Neuronal stem cell (in vitro differentiated cells): Measurements from ENCODE around the gene DRAP1.
A peak's percentile ranks its signal among the peaks of the same experiment; 100 is the strongest.

ENCODE experiments used
- DNase-seq: peaks from one replicate; pipeline ENCODE4 v3.0.0-alpha.2; 2013; ENCODE audit warnings: low spot score
- H2AFZ ChIP-seq: one replicate; pipeline ENCODE4 v1.6.1; 2013; ENCODE audit warnings: mild to moderate bottlenecking, low read length, inconsistent platforms
- H2AK5ac ChIP-seq: 2 replicates; pipeline ENCODE4 v1.6.1; 2013; ENCODE audit warnings: low read depth, mild to moderate bottlenecking, inconsistent platforms, low read length, moderate library complexity, mixed read lengths
- H2BK120ac ChIP-seq: 2 replicates; pipeline ENCODE4 v1.6.1; 2013; ENCODE audit warnings: low read depth, mild to moderate bottlenecking, inconsistent platforms, low read length, moderate library complexity, mixed read lengths
- H2BK12ac ChIP-seq: one replicate; pipeline ENCODE4 v1.6.1; 2013; ENCODE audit warnings: low read length, inconsistent platforms
- H2BK15ac ChIP-seq: 2 replicates; pipeline ENCODE4 v1.6.1; 2013; ENCODE audit warnings: mild to moderate bottlenecking, low read length, inconsistent platforms, mixed read lengths
- H2BK5ac ChIP-seq: one replicate; pipeline ENCODE4 v1.6.1; 2013; ENCODE audit warnings: inconsistent platforms, mild to moderate bottlenecking, low read length, moderate library complexity
- H3K14ac ChIP-seq: one replicate; pipeline ENCODE4 v1.6.1; 2013; ENCODE audit warnings: low read length, inconsistent platforms
- H3K18ac ChIP-seq: 2 replicates; pipeline ENCODE4 v1.6.1; 2013; ENCODE audit warnings: low read length, inconsistent platforms
- H3K23ac ChIP-seq: 2 replicates; pipeline ENCODE4 v1.6.1; 2013; ENCODE audit warnings: low read depth, mild to moderate bottlenecking, mixed read lengths, low read length, inconsistent platforms; ENCODE audit not compliant: poor library complexity
- H3K27ac ChIP-seq: replicated peaks from 3 replicates; pipeline ENCODE4 v1.5.1; 2013; ENCODE audit warnings: low read length, inconsistent platforms
- H3K27me3 ChIP-seq, 3 experiments: 2 replicates each; pipeline ENCODE4 v1.6.1; 2013; ENCODE audit warnings: low read length in 3 of 3, mild to moderate bottlenecking in 2 of 3, inconsistent platforms in 1 of 3, low read depth in 1 of 3, mixed read lengths in 1 of 3, moderate library complexity in 1 of 3; ENCODE audit not compliant: control insufficient read depth in 3 of 3, insufficient read depth in 3 of 3
- H3K36me3 ChIP-seq, 2 donors: replicated peaks in 1 of 2; 2 replicates each; pipeline ENCODE4 v1.6.1; 2013; ENCODE audit warnings: low read length in 2 of 2; ENCODE audit not compliant: control insufficient read depth in 2 of 2, insufficient read depth in 2 of 2
- H3K4ac ChIP-seq: 2 replicates; pipeline ENCODE4 v1.6.1; 2013; ENCODE audit warnings: inconsistent platforms, mild to moderate bottlenecking, low read length, moderate library complexity
- H3K4me1 ChIP-seq, 2 donors: 1 replicate in 1 of 2; 2 replicates in 1 of 2; pipeline ENCODE4 v1.6.1; 2013; ENCODE audit warnings: low read length in 2 of 2, low read depth in 1 of 2; ENCODE audit not compliant: control insufficient read depth in 2 of 2, insufficient read depth in 1 of 2
- H3K4me2 ChIP-seq: one replicate; pipeline ENCODE4 v1.6.1; 2013; ENCODE audit warnings: mild to moderate bottlenecking, low read length, inconsistent platforms; ENCODE audit not compliant: insufficient read depth, poor library complexity, severe bottlenecking
- H3K4me3 ChIP-seq, 2 donors: 2 replicates each; pipeline ENCODE4 v1.5.1; 2013; ENCODE audit warnings: low read length in 2 of 2, mild to moderate bottlenecking in 2 of 2, inconsistent platforms in 1 of 2, moderate library complexity in 1 of 2
- H3K79me1 ChIP-seq: one replicate; pipeline ENCODE4 v1.6.1; 2013; ENCODE audit warnings: low read depth, mild to moderate bottlenecking, inconsistent platforms, low read length, moderate library complexity
- H3K9ac ChIP-seq: one replicate; pipeline ENCODE4 v1.6.1; 2013; ENCODE audit warnings: mild to moderate bottlenecking, low read depth, low read length, inconsistent platforms; ENCODE audit not compliant: poor library complexity
- H3K9me3 ChIP-seq, 2 donors: replicated peaks in 1 of 2; 2 replicates each; pipeline versions ENCODE3 to v1.6.1; 2013; ENCODE audit warnings: low read length in 2 of 2, mild to moderate bottlenecking in 2 of 2, inconsistent platforms in 1 of 2, low read depth in 1 of 2, mixed read lengths in 1 of 2, moderate library complexity in 1 of 2; ENCODE audit not compliant: control insufficient read depth in 2 of 2, insufficient read depth in 1 of 2
- H4K8ac ChIP-seq: one replicate; pipeline ENCODE4 v1.6.1; 2013; ENCODE audit warnings: low read depth, mild to moderate bottlenecking, inconsistent platforms, low read length, moderate library complexity
- H4K91ac ChIP-seq: one replicate; pipeline ENCODE4 v1.6.1; 2013; ENCODE audit warnings: low read length, low read depth, mild to moderate bottlenecking, inconsistent platforms; ENCODE audit not compliant: poor library complexity
- WGBS, 2 donors: extraction: QIAGEN DNeasy Blood & Tissue Kit; methylation state at CpG; one replicate each; pipeline ENCODE4 v1.1.7; 2013; ENCODE audit warnings: missing lambda C conversion rate in 2 of 2, mixed read lengths in 1 of 2; ENCODE audit not compliant: insufficient read length in 2 of 2, insufficient replicate concordance in 1 of 2; ENCODE audit errors: extremely low coverage in 2 of 2; 5-methylcytosine and 5-hydroxymethylcytosine counted together

DRAP1 gene

GRCh38 chr11:65921033-65921555 is 1.9 kb downstream of the DRAP1 start:
- Histone ChIP-seq H4K8ac (no peak overlapping the region), H3K4me3 (peak overlapping the region in 1 of 2 donors; percentile 90), H3K4me1 (peaks cover 16 to 17% of the 10 kb centered on the region in 2 donors), H3K23ac (no peak overlapping the region), H3K4me2 (no peak overlapping the region), H3K27ac (no peak overlapping the region), H3K79me1 (peaks cover 22% of the 10 kb centered on the region), H3K14ac (no peak overlapping the region), H2BK5ac (no peak overlapping the region), H2BK15ac (no peak overlapping the region), H3K9me3 (no peaks in the 10 kb centered on the region), H3K9ac (no peak overlapping the region), H3K18ac (no peak overlapping the region), H3K36me3 (peaks cover 23 to 46% of the 10 kb centered on the region in 2 donors), H2BK12ac (no peak overlapping the region), H4K91ac (no peak overlapping the region), H2BK120ac (no peak overlapping the region), H3K4ac (no peak overlapping the region), H2AK5ac (peak overlapping the region; percentile 14), H3K27me3 (no peaks in the 10 kb centered on the region), H2AFZ (no peak overlapping the region)
- WGBS, 2 donors: no CpG with 5 or more reads among the region's 12 CpGs
- no peak for DNase-seq

GRCh38 chr11:65921876-65922275 is 2.6 kb downstream of the DRAP1 start:
- Histone ChIP-seq H3K4me3 (no peak overlapping the region), H4K91ac (no peak overlapping the region), H2BK5ac (no peak overlapping the region), H2BK12ac (no peak overlapping the region), H3K4ac (no peak overlapping the region), H3K9me3 (no peaks in the 10 kb centered on the region), H3K9ac (no peak overlapping the region), H3K18ac (no peak overlapping the region), H3K36me3 (peaks cover 21 to 43% of the 10 kb centered on the region in 2 donors), H3K4me2 (no peak overlapping the region), H2AK5ac (peak overlapping the region; percentile 46), H2BK15ac (no peak overlapping the region), H2AFZ (no peak overlapping the region), H3K14ac (no peak overlapping the region), H3K79me1 (peaks cover 22% of the 10 kb centered on the region), H3K27me3 (no peaks in the 10 kb centered on the region), H2BK120ac (no peak overlapping the region), H3K27ac (no peak overlapping the region), H4K8ac (no peak overlapping the region), H3K4me1 (peaks cover 16 to 17% of the 10 kb centered on the region in 2 donors), H3K23ac (no peak overlapping the region)
- WGBS, 2 donors: no CpG with 5 or more reads among the region's 10 CpGs
- DNase-seq: no peak

GRCh38 chr11:65922565-65922964 is 3.3 kb downstream of the DRAP1 start:
- Histone ChIP-seq H3K4ac (no peak overlapping the region), H3K4me3 (no peak overlapping the region), H2BK120ac (no peak overlapping the region), H3K4me1 (peaks cover 15 to 16% of the 10 kb centered on the region in 2 donors), H3K79me1 (peaks cover 21% of the 10 kb centered on the region), H3K36me3 (peaks cover 14 to 36% of the 10 kb centered on the region in 2 donors), H3K14ac (no peak overlapping the region), H2BK15ac (no peak overlapping the region), H3K9me3 (no peaks in the 10 kb centered on the region), H3K27ac (no peak overlapping the region), H3K4me2 (no peak overlapping the region), H2AFZ (no peak overlapping the region), H2BK12ac (no peak overlapping the region), H2BK5ac (no peak overlapping the region), H4K91ac (no peak overlapping the region), H3K27me3 (no peaks in the 10 kb centered on the region), H2AK5ac (no peak overlapping the region), H3K9ac (no peak overlapping the region), H3K23ac (no peak overlapping the region), H4K8ac (no peak overlapping the region), H3K18ac (no peak overlapping the region)
- no peak for DNase-seq
- WGBS, 2 donors: no CpG with 5 or more reads among the region's 3 CpGs

GRCh38 chr11:65925397-65925796 is 6.2 kb downstream of the DRAP1 start:
- Histone ChIP-seq H3K18ac (no peak overlapping the region), H2AK5ac (no peak overlapping the region), H3K4me3 (peak overlapping the region in 1 of 2 donors; percentile 64), H4K91ac (no peak overlapping the region), H3K23ac (no peak overlapping the region), H3K4me1 (peaks cover 3 to 9% of the 10 kb centered on the region in 2 donors), H3K27me3 (no peaks in the 10 kb centered on the region), H3K36me3 (peaks cover 14 to 31% of the 10 kb centered on the region in 2 donors), H3K27ac (no peak overlapping the region), H3K4ac (no peak overlapping the region), H4K8ac (no peak overlapping the region), H2BK120ac (no peak overlapping the region), H3K9ac (no peak overlapping the region), H3K14ac (no peak overlapping the region), H3K9me3 (no peaks in the 10 kb centered on the region), H3K79me1 (peaks cover 5% of the 10 kb centered on the region), H2BK5ac (no peak overlapping the region), H2BK12ac (no peak overlapping the region), H2BK15ac (no peak overlapping the region), H3K4me2 (no peak overlapping the region), H2AFZ (no peak overlapping the region)
- WGBS, 2 donors: no CpG with 5 or more reads among the region's 2 CpGs
- no peak for DNase-seq
